Stimulated activated CD4-positive, alpha-beta T cell treated with anti-CD3 and anti-CD28 coated beads, Interleukin-1b, Interleukin-23, amount 100 ng/mL, for 48 hours (primary cell): ENCODE measurements around the gene CASQ1.

ENCODE experiments used
- DNase-seq: peaks from one replicate; pipeline ENCODE4 v3.0.0-alpha.2; 2020

CASQ1 gene

GRCh38 chr1:160169553-160170399 is 20.6 kb upstream of the CASQ1 start:
- peak; percentile 51 for DNase-seq

GRCh38 chr1:160171354-160171753 is 19.0 kb upstream of the CASQ1 start:
- no peak for DNase-seq

DNA sequence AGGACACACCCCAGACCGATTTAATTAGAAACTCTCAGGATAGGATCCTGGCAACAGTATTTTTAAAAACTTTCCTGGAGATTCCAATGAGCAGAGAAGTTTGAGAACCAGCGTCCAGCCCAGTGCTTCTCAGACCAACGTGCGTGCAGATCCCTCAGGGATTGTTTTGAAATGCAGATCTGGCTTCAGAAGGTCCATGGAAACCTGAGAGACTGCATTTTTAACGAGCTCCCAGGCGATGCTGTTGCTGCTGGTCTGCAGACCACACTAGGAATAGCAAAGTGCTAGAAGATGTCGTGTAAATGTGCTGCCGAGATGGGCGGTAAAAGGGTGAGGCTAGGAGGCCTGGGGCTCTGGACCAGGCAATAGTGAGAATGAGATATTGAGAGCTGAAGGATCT is 18.4 kb upstream of the CASQ1 start:
- DNase-seq: no peak

DNA sequence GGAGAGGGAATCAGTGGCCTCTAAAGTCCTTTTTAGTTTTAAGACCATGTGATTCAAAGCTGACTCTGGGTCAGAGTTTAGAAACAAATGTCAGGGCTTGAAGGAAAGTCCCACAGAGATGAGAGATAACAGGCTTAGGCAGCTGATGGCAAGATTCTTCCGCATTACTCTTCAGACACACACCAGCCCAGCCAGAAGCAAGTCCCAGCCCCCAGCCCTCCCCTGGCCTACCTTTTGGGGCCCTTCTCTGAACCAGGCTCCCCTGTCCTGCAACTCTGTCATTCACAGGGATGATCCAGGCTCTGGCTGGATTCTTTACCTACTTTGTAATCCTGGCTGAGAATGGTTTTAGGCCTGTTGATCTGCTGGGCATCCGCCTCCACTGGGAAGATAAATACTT is 13.1 kb upstream of the CASQ1 start:
- DNase-seq: no peak

- no peak for DNase-seq
Measured at GRCh38 chr1:160177667-160178066, 12.7 kb upstream of the CASQ1 start.

DNA sequence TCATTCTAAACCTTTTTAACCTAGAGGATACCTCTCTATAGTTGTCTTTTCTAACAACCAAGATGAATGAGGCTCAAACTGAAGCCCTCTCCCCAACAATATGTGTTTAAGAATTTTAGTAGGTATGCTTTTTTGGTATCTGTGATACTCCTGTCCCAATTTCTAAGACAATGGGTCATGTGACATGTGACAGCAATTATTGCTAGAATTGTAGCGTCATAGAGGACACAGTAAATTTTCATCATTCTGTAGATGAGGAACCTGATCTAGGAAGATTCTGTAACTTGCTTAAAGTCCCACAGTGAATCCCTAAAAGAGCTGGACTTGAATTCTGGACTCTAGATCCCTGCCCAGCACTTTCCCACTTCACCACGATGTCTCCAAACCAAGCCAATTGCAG is 11.6 kb upstream of the CASQ1 start:
- DNase-seq: no peak

- DNase-seq: no peak
Measured at GRCh38 chr1:160179336-160179735, 11.0 kb upstream of the CASQ1 start.

GRCh38 chr1:160186246-160186645 is 4.1 kb upstream of the CASQ1 start:
- no peak for DNase-seq

DNA sequence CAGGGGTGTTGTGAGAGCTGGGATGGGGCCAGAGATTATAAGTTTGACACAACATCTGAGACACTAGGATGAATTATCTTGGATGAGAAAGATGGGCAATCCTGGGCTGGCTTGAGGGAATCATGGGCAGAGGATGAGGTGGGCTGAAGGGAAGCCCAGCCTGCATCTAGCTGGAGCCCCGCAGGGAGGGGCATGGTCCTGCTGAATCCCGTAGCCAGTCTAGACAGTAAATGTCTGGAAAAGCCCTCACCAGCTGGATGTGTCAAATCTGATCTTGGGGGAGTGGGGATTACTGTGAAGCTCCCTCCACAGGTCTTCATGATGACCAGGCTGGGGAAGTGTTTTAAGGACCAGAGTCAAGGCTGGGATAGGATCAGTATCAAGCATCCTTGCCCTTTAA is 3.6 kb upstream of the CASQ1 start:
- DNase-seq: no peak

DNA sequence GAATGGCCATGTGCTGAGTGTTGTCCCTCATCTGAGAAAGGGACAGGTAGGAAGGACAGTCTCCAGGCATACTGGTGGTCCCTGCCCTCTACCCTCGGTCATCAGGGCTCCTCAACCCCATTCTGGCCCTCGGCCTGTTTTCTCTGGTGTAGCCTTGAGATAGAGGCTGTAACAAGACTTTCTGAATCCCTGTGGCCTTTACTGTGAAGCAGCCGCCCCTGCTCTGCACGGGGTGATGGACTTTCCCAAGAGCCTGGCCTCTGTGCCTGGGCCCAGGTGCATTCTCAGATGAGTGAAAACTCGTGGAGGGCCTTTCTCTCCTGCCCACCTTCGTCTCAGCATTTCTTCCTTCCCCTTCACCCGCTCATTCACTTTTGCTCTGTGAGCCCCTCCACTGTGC is 3.0 kb upstream of the CASQ1 start:
- DNase-seq: no peak

DNA sequence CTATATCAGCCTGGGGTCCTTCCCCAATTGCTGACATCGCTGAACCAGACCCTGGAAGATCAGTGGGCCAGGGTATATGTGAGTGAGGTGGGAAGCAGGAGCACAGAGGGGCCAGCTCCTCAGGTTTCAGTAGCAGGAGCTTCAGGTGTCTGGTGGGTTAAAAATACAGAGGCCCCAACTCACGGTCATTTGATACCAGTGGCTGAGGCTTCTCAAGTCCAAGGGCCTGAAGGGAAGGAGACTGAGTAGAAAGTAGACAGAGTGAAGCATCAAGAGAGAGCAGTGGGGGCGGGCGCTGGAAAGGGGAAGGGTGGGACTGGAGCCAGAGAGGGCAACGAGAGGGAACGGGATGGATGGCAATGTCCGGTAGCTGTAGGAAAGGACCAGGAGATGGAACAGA is 2.0 kb upstream of the CASQ1 start:
- DNase-seq: no peak

DNA sequence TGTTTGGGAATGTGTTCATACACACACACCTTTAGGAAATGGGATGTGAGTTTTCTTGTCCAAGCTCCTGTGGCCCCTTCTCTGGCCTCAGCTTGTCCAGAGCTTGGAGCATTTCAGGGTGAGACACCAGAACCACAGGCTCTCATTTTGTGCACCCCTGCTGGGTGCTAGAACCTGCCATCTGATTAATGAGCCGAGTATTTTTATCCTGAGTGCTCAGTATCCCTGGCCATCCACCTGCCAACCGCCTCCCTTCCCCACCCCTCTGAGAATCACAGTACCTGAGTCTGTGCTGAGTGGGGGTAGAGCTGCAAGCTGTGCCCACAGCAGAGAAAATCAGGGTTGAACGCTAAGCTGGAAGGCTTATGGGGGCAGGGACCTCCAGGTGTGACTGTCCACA is 1.4 kb downstream of the CASQ1 start:
- no peak for DNase-seq

DNA sequence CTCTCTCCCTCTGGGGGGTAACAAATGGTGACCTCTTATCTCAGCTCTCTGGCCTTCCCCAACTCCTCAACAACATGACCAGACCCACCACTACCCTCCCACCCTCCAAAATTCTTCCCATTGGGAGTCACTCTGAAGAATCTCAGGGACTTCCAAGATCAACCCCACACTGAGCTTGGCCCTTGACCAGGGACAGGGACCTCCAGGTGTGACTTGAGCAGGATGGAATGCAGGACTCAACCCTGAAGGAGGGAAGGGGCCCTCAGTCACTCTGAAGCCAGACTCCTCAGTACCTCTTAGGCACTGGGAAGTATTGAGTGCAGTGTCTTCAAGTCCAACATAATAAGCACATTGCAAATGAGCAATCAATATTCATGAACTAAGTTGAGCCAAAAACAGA is 1.9 kb downstream of the CASQ1 start:
- no peak for DNase-seq

DNA sequence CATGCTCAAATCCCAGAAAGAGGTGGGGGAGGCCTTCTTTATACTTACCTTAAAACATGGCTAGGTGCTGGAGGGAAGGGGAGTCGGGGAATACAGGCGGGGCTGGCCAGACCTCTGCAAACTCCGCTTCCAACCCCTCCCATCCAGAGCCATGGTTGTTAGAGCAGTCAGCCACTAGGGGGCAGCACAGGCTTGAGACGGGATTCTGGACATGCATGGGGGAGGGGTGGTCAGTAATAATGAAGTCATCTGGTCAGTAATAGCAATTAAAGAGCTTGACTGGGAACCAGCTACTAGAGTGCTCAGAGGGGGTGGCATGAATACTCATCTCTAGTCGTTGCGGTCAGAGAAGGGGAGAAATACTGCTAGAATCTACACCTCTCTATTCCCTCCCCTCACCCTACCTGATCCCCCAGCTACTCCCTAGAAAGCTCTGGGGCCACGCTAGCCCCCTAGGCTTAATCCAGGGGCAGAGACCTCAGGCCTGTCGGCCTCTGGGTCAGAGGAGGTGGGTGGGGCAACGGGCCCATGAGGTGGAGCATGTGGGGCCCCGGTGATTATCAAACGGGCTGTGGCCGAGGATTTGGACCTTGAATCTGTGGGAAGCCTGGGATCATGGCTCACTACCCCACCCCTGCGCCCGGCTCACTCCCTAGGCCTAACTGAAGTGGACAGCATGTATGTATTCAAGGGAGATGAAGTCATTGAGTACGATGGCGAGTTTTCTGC is 2.9 kb downstream of the CASQ1 start:
- peak; percentile 80 for DNase-seq

DNA sequence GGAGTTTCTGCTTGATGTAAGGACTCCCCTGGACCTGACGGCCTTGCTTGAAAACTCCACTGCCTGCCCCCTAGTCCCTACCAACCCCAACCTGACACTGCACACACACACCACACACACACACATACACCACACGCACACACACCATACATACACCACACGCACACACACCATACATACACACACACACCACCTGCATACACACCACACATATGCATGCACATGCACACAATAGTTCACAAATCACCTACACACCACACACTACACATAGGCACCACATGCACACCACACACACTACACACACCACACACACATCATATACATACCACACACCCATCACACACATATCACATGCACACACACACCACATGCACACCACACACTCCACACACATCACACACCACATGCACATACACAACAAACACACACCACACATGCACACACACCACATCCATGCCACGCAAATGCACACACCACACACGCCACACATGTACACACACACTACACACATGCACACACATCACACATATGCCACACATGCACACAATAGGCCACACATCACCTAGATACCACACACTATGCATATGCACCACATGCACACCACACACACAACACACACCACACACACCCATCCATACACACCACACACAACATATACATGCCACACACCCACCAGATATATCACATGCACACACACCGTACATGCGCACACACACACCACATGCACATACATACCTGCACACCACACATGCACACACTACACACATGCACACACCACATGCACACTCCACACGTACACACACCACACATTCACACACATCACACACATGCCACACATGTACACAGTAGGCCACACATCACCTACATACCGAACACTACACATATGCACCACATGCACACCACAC is 3.7 kb downstream of the CASQ1 start:
- no peak for DNase-seq

- no peak for DNase-seq
Measured at GRCh38 chr1:160194737-160195059, 4.3 kb downstream of the CASQ1 start.

GRCh38 chr1:160196143-160196542 is 5.8 kb downstream of the CASQ1 start:
- no peak for DNase-seq

DNA sequence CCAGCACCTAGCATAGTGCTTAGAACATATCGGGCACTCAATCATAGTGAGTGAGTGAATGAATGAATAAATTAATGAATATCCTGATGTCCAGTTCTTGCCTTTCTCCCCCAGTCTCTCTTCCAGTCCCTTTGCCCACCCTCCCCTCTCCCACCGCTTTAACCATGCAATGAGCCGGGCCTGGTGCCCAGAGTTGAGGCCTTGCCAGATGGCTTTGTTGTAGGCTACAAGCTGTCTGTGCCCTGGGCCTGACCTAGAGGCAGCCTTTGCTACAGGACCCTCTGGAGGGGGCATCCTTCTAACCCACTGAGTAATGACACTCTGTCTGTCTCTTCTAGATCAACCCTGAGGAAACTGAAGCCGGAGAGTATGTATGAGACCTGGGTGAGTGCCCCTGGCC is 6.9 kb downstream of the CASQ1 start:
- no peak for DNase-seq

DNA sequence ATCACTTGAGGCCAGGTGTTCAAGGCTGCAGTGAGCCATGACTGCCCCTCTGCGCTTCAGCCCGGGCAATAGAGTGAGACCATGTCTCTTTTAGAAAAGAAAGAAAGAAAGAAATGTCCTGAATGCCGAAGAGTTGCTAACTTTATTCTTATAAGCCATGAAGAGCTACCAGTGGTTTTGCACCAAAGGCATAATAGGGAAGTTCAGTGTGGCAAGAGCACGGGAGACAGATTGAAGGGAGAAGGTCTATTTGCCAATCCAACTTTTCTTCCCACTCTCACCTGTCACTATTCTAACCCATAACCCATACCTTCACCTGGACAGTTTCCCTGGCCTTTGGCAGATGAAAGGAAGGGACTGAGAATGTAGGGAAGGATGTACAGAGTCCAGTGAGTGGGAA is 10.4 kb downstream of the CASQ1 start:
- DNase-seq: no peak

- no peak for DNase-seq
Measured at GRCh38 chr1:160204526-160205241, 14.3 kb downstream of the CASQ1 start.

DNA sequence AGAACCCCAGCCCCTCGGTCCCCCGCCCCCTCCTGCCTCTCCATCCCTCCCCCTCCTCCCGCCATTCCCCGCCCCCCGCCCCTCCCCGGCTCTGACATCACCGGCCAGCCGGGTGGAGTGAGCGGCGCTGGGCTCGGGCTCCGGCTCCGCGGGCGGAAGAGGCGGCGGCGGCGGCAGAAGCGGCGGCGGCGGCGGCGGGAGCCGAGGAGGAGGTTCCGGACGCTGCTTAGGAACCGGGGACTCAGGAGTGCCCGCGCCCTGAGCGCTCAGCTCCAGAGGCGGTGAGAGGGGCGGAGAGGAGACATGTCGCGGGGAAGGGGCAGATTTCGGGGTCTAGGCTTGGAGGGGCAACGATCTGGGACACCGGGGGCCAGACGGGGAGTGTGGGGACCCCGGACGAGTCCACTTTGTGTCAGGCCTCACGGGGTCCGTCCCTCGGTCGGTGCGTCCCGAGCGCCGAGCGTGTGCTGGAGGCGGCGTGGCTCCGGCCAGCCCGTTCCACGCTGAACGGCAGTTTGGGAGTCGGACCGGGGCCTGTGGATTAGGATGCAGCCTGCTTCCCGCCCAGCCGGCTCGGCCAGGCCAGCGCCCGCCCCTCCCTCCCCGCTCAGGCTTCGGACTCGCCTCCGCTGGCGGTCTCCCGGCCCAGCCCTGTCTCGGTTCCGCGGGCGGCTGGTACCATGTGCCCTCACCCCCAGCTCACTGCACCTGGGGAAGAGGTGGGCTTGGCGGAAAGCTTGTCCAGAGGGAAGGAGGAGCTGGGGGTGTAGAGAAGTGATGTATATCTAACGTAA is 15.1 kb downstream of the CASQ1 start, which contains the start of gene PEA15:
TSS of gene PEA15 (plus strand) at position 143 of the 794 bp plus-strand sequence. CDS start 6,161 bp downstream, outside the sequence.
- peak; percentile 63 for DNase-seq

DNA sequence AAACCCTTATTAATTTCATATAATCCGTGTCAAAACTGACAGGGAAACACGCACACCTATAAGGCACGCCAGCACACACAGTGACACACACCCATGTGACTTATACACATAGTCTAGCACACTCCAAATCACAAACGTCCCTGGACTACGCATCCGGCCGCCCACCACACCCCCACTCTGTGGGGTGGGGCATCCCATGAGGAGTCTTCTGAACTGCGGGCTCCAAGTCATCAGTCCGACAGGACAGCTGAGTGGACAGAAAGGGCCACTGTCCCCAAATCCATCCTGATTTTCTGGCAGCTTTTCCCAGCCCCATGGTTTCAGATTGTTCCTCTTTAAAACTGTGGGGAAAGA is 15.6 kb downstream of the CASQ1 start:
- DNase-seq: peak; percentile 50
